ENCODE data around the gene IL17RB. TPM values are rescaled to one million over a fixed set of nuclear protein-coding genes. Genes with fewer than 3 reads are reported as not detected.

Gene IL17RB
- total RNA-seq, 4 donors from 2014 or later, result 3.3 to 7.1 (median 5.0) TPM

DNA sequence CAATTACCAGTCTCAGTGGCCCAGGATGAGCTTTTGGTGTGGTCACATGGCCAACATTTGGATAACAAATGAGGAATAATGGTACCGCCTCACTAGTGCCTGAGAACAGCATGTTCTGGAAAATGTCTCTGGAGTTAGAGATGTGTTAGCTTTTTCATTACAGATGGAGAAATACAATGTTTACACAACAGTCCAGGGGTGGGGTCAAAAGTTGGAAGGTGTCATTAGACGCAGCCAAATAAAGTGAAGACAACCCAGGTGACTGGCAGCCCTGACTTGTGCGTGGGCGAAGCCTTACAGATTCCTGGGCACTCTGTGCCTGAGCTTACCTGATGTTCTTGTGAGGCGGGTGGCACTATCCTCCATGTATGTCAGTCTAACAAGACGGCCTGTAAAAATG lies 12.8 kb downstream of the IL17RB start:
- no peaks in the 10 kb centered on the region for H3K9me3 ChIP-seq
- no peak for DNase-seq (ENCODE audit: low spot score in 2 of 2)
- H3K27ac ChIP-seq, result peak overlapping the region in 2 of 4 donors; percentile 21 to 41
- TF ChIP-seq EP300 (IDR thresholded peaks at IDR 0.05), result no peak
- no peaks in the 10 kb centered on the region for H3K27me3 ChIP-seq
- 86% methylated on average over 6 of the region's 6 CpGs for WGBS, 2 donors
- H3K4me1 ChIP-seq, result no peaks in the 10 kb centered on the region
- peaks cover 0 to 49% (median 3%) of the 10 kb centered on the region in 3 donors for H3K36me3 ChIP-seq
- H3K4me3 ChIP-seq, result no peak overlapping the region

DNA sequence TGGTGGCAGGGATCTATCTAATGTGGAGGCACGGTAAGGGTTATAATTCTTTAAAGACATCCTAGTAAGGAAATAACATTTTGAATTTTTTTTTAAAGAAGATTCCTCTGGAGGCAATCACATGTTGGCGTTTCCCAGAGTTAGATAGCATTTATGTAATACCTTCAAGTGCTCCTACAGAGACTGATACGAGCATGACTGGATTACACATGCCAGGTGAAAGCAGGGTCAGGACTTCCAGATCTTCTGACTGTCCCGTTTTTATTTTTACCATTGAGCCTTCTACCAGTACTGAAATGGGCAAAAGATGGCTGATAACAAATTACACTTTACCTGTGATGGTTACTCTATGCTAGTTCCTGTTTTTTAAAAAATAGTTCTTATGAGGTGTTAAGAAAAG lies 13.8 kb downstream of the IL17RB start:
- TF ChIP-seq POLR2A (IDR thresholded peaks at IDR 0.05) (no peak), EP300 (IDR thresholded peaks at IDR 0.05) (no peak)
- TF ChIP-seq, protein P1, sequence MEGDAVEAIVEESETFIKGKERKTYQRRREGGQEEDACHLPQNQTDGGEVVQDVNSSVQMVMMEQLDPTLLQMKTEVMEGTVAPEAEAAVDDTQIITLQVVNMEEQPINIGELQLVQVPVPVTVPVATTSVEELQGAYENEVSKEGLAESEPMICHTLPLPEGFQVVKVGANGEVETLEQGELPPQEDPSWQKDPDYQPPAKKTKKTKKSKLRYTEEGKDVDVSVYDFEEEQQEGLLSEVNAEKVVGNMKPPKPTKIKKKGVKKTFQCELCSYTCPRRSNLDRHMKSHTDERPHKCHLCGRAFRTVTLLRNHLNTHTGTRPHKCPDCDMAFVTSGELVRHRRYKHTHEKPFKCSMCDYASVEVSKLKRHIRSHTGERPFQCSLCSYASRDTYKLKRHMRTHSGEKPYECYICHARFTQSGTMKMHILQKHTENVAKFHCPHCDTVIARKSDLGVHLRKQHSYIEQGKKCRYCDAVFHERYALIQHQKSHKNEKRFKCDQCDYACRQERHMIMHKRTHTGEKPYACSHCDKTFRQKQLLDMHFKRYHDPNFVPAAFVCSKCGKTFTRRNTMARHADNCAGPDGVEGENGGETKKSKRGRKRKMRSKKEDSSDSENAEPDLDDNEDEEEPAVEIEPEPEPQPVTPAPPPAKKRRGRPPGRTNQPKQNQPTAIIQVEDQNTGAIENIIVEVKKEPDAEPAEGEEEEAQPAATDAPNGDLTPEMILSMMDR (IDR thresholded peaks at IDR 0.05), result no peak
- Histone ChIP-seq H3K36me3 (peaks cover 0 to 59% (median 7%) of the 10 kb centered on the region in 3 donors), H3K9me3 (no peaks in the 10 kb centered on the region), H3K4me3 (no peak overlapping the region), H3K27me3 (no peaks in the 10 kb centered on the region), H3K27ac (no peak overlapping the region), H3K4me1 (no peaks in the 10 kb centered on the region)
- 76 to 88% methylated on average over 4 of the region's 4 CpGs for WGBS, 2 donors
- DNase-seq (ENCODE audit: low spot score in 2 of 2), result no peak

DNA sequence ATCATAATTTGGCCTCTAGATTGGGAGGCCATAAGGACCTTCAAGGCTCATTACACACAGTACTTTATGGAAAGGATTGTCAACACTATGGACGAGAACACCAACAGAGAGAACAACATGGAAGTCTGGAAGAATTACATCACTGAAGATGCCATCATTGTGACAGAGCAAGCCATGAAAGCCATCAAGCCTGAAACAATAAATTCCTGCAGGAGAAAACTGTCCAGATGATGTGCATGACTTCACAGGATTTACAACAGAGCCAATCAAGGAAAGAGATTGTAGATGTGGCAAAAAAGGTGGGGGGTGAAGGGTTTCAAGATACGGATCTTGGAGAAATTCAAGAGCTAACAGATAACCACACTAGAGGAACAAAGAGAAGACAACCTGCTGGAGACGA lies 15.9 kb downstream of the IL17RB start:
- Histone ChIP-seq H3K27me3 (no peaks in the 10 kb centered on the region), H3K9me3 (no peaks in the 10 kb centered on the region), H3K4me3 (no peak overlapping the region), H3K36me3 (peaks cover 0 to 80% (median 7%) of the 10 kb centered on the region in 3 donors), H3K4me1 (no peaks in the 10 kb centered on the region), H3K27ac (no peak overlapping the region)
- no peak for DNase-seq (ENCODE audit: low spot score in 2 of 2)
- no peak for TF ChIP-seq POLR2A (IDR thresholded peaks at IDR 0.05)
- TF ChIP-seq EP300 (IDR thresholded peaks at IDR 0.05), result no peak
- TF ChIP-seq, protein P1 (IDR thresholded peaks at IDR 0.05), result no peak
- WGBS, 2 donors, result 88 to 96% methylated on average over 3 of the region's 3 CpGs

DNA sequence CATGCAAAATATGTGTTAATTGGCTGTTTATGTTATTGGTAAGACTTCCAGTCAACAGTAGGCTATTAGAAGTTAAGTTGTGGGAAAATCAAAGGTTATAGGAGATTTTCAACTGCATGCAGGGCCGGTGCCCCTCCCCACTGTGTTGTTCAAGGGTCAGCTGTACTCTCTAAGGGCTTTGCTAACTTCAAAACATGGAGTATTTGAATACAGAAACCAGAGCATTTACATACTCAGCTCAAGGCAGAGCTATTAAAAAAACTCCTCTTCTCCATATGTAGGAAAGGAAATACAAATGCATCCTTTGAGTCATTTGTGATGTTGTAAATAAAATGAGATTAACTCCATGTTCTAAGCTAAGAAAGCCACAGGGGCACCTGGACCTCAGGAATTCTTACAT lies 16.8 kb downstream of the IL17RB start:
- Histone ChIP-seq H3K4me3 (no peak overlapping the region), H3K36me3 (peaks cover 0 to 89% (median 7%) of the 10 kb centered on the region in 3 donors), H3K4me1 (no peaks in the 10 kb centered on the region), H3K27me3 (no peaks in the 10 kb centered on the region), H3K9me3 (no peaks in the 10 kb centered on the region), H3K27ac (no peak overlapping the region)
- TF ChIP-seq EP300 (IDR thresholded peaks at IDR 0.05), result no peak
- TF ChIP-seq POLR2A (IDR thresholded peaks at IDR 0.05), result no peak
- TF ChIP-seq, protein P1 (IDR thresholded peaks at IDR 0.05), result no peak
- no peak for DNase-seq (ENCODE audit: low spot score in 2 of 2)
- WGBS, 2 donors, result 89% methylated on average over 1 of the region's 1 CpG

DNA sequence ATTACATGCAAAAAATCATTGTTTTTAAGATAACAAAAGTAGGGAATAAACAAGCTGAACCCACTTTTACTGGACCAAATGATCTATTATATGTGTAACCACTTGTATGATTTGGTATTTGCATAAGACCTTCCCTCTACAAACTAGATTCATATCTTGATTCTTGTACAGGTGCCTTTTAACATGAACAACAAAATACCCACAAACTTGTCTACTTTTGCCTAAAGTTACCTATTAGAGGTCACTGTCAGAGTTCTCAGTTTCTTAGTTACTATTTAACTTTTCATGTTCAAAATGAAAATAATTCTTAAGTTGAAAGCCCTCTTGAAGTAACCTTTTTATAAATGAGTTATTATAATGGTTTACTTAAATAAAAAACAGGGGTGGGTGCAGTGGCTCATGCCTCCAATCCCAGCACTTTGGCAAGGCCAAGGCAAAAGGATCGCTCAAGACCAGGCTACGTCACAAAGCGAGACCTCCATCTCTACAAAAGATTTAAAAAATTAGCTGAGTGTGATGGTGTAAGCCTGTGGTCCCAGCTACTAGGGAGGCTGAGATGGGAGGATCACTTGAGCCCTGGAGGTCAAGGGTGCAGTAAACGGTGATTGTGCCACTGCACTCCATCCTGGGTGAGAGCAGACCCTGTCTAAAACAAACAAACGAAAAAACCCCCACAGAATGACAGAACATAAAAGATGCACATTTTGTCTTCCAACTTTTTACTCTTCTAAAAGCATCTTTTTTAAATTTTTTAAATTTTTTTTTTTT lies 19.5 kb downstream of the IL17RB start:
- peaks cover 8 to 100% (median 9%) of the 10 kb centered on the region in 3 donors for H3K36me3 ChIP-seq
- WGBS, 2 donors, result 94 to 95% methylated on average over 5 of the region's 5 CpGs
- no peaks in the 10 kb centered on the region for H3K9me3 ChIP-seq
- H3K4me3 ChIP-seq, result no peak overlapping the region
- H3K27me3 ChIP-seq, result no peaks in the 10 kb centered on the region
- no peak for DNase-seq (ENCODE audit: low spot score in 2 of 2)
- no peak overlapping the region for H3K27ac ChIP-seq
- TF ChIP-seq, protein P1 (IDR thresholded peaks at IDR 0.05), result no peak
- no peak for TF ChIP-seq EP300 (IDR thresholded peaks at IDR 0.05)
- TF ChIP-seq POLR2A (IDR thresholded peaks at IDR 0.05), result no peak
- no peaks in the 10 kb centered on the region for H3K4me1 ChIP-seq

Data from tibial nerve (tissue), 4 donors.